ENCODE measurements around the gene BBS9. TPM values are rescaled to one million over a fixed set of nuclear protein-coding genes. Genes with fewer than 3 reads are reported as not detected.

BBS9 gene
- polyA plus RNA-seq, 1 donor = 8.8 TPM

DNA sequence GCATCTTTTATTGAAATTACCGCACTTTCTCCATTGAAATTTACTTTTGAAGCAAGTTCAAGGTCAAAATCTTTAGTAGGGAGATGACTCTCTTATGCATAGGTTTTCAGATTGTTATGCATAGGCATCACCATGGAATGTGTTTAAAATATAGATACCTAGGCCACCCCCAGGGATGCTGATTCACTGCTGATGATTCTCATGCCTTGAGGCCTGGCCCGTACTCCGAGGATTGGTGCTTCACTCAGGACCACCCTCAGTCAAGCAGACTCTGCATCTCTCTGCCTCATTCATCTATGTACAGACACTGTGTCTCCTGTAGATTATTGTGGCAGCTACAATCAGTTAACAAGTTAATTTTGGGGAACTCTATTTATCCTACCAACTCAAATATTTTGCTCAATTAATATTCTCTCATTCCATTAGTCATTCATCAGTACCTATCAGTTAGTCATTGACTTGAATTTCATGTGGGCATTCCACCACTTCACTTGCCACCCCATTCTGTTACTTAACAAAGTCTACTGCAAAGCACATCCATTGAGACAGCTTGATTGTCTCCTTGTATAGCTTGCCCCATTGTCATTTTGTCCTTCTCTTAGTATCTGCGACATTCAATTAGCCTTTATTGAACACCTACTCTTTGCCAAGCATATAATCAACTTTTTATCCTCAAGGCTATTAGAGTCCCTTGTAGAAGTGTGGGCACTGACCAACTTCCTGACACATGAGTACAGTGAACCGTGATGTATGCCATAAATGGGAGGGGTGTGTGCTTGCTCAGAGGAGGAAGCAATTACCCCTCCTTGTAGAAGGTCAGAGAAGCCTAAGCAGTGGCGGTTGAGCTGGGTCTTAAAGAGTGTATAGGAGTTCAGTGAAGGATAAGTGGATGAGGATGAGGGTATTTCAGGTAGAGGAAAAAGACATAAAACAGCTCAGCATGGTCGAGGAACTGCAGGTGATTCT is 520.4 kb downstream of the BBS9 start:
- 46% methylated on average over 2 of the region's 7 CpGs for WGBS (ENCODE audit: insufficient coverage, low lambda C conversion rate)
- no peaks in the 10 kb centered on the region for H3K36me3 ChIP-seq (ENCODE audit: control insufficient read depth, insufficient read depth, low read length)
- DNase-seq = peak in 1 of 2 donors; percentile 32
- H3K4me3 ChIP-seq (ENCODE audit: low read length) = no peak overlapping the region
- no peak overlapping the region for H3K27ac ChIP-seq (ENCODE audit: low read length)
- H3K9me3 ChIP-seq (ENCODE audit: control insufficient read depth, low read depth, low read length) = no peaks in the 10 kb centered on the region
- no peaks in the 10 kb centered on the region for H3K4me1 ChIP-seq (ENCODE audit: control insufficient read depth, insufficient read depth, low read length)
- no peaks in the 10 kb centered on the region for H3K27me3 ChIP-seq (ENCODE audit: control insufficient read depth, insufficient read depth, low read length)

- no peaks in the 10 kb centered on the region for H3K4me1 ChIP-seq (ENCODE audit: control insufficient read depth, insufficient read depth, low read length)
- H3K4me3 ChIP-seq (ENCODE audit: low read length) = no peak overlapping the region
- DNase-seq = no peak
- WGBS (ENCODE audit: insufficient coverage, low lambda C conversion rate) = 83% methylated on average over 1 of the region's 3 CpGs
- H3K27me3 ChIP-seq (ENCODE audit: control insufficient read depth, insufficient read depth, low read length) = no peaks in the 10 kb centered on the region
- no peak overlapping the region for H3K27ac ChIP-seq (ENCODE audit: low read length)
- H3K36me3 ChIP-seq (ENCODE audit: control insufficient read depth, insufficient read depth, low read length) = no peaks in the 10 kb centered on the region
- no peaks in the 10 kb centered on the region for H3K9me3 ChIP-seq (ENCODE audit: control insufficient read depth, low read depth, low read length)
Measured at GRCh38 chr7:33650828-33651227, 521.5 kb downstream of the BBS9 start.

DNA sequence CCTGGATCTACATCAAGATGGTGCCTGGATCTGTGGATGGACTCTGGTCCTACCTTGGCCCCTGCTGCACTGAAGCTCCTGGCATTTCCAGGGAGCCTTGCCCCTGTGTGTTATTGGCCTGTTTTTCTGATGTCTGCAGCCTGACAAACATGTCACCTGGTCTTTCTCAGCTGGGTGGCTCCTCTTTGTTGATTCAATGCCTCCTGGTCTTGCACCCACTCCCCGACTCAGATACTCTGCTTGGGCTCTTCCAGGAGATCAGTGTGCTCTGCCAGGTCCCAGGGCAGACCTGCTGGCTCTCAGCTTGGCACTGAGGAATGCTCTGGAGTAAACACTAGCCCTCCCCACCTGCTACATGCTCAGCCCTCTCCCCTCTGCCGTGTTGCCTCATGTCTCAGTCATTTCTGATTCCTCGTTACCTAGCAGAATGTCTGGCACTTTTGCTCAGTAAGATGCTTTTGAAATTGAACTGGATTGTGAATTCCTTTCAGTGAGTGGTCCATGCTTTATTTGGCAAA is 522.7 kb downstream of the BBS9 start:
- no peaks in the 10 kb centered on the region for H3K27me3 ChIP-seq (ENCODE audit: control insufficient read depth, insufficient read depth, low read length)
- H3K4me1 ChIP-seq (ENCODE audit: control insufficient read depth, insufficient read depth, low read length) = no peaks in the 10 kb centered on the region
- no peaks in the 10 kb centered on the region for H3K9me3 ChIP-seq (ENCODE audit: control insufficient read depth, low read depth, low read length)
- no peak overlapping the region for H3K4me3 ChIP-seq (ENCODE audit: low read length)
- WGBS (ENCODE audit: insufficient coverage, low lambda C conversion rate) = no CpG with 5 or more reads among the region's 3 CpGs
- no peaks in the 10 kb centered on the region for H3K36me3 ChIP-seq (ENCODE audit: control insufficient read depth, insufficient read depth, low read length)
- no peak for DNase-seq
- no peak overlapping the region for H3K27ac ChIP-seq (ENCODE audit: low read length)

GRCh38 chr7:33654676-33655075 is 525.3 kb downstream of the BBS9 start:
- Histone ChIP-seq H3K9me3 (ENCODE audit: control insufficient read depth, low read depth, low read length) (no peaks in the 10 kb centered on the region), H3K4me1 (ENCODE audit: control insufficient read depth, insufficient read depth, low read length) (no peaks in the 10 kb centered on the region), H3K27me3 (ENCODE audit: control insufficient read depth, insufficient read depth, low read length) (no peaks in the 10 kb centered on the region), H3K27ac (ENCODE audit: low read length) (no peak overlapping the region), H3K4me3 (ENCODE audit: low read length) (no peak overlapping the region), H3K36me3 (ENCODE audit: control insufficient read depth, insufficient read depth, low read length) (no peaks in the 10 kb centered on the region)
- peak in 1 of 2 donors; percentile 9 for DNase-seq
- WGBS (ENCODE audit: insufficient coverage, low lambda C conversion rate) = no CpG with 5 or more reads among the region's 5 CpGs

Other genes starting within 250 kb of the BBS9 start
- gene KBTBD2, start 237.8 kb upstream of the BBS9 start, polyA plus RNA-seq = 46.5 TPM
- 67.8 TPM for gene FKBP9, start 172.1 kb upstream of the BBS9 start, polyA plus RNA-seq
- 84.6 TPM for gene NT5C3A, start 66.8 kb upstream of the BBS9 start, polyA plus RNA-seq
- gene RP9, start 20.2 kb upstream of the BBS9 start, polyA plus RNA-seq = 19.3 TPM

Data from large intestine (tissue), 3 donors.